GM19468 (cell line): ENCODE measurements around the gene ZNHIT6.
"Not testable (repeated sequence)": the region's sequence is repeated elsewhere in the genome, so short reads cannot be mapped to it uniquely, and the experiment has no call there.

ENCODE experiments used
- ATAC-seq: cut with Tn5 transposase; IDR thresholded peaks from one replicate; pipeline ENCODE4 v1.9.1; 2021; ENCODE audit warnings: mild to moderate bottlenecking, moderate library complexity, moderate number of reproducible peaks; ENCODE audit not compliant: unreplicated experiment; ENCODE audit errors: extremely low read depth

The ZNHIT6 gene

DNA sequence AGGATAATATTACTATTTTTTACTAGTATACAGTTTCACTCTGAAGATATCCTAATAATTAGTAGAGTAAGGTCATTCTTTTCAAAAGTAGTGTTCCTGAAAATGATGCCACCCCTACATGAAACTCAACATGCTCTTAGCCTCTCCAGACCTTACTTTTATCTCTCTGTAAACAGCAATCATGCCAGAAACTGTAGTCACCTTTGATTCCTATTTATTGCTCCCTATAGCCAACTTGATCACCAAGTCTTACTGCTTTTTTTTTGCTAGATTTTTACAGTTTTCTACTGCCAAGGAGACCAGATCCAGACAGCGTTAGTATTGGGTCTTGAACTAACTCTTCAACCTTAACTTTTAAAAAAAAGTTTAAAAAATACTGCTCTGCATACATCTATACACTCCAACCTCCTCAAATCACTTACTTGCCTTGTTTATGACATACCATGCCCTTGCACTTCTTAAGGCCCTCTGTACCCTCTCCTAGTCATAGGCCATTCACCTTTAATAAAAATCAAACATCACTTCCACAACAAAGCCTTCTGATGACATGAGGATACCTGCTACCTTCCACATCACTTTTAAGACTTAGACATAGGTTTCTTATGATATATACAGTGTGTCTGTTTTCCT lies 36.1 kb downstream of the ZNHIT6 start:
- ATAC-seq: no peak

DNA sequence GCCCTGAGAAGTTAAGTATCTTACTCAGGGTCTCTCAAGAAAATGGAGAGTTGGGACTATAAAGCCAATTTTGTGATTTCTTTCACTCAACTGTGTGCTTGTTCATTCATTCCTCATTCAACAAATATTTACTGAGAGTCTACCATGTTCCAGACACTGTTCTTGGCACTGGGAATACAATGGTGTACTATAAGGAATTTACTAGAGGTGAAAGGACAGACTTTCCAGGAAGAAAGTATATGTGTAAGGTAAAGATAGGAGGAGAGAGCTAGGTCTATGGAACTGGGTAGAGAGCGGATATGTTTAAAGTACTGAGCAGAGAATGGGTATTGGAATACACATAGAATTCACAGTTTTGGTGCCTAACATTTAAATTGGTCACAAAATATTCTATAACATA lies 42.3 kb downstream of the ZNHIT6 start:
- no peak for ATAC-seq

DNA sequence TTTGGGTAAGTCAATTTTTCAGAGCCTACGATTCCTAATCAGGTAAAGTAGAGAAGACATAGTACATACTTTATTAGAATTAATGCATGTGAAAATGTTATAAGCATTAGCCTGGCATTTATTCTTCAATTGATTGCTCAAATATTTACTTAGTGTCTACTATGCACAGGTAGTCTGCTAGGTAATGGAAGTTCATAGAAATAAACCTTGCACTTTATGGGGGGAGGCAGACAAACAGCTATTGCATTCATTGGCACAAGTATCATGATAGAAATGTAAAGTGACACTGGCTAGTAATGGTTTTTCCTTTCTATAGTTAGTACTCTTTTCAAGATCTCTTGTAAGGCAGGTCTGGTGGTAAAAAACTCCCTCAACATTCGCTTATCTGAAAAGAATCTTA lies 44.9 kb downstream of the ZNHIT6 start:
- no peak for ATAC-seq

DNA sequence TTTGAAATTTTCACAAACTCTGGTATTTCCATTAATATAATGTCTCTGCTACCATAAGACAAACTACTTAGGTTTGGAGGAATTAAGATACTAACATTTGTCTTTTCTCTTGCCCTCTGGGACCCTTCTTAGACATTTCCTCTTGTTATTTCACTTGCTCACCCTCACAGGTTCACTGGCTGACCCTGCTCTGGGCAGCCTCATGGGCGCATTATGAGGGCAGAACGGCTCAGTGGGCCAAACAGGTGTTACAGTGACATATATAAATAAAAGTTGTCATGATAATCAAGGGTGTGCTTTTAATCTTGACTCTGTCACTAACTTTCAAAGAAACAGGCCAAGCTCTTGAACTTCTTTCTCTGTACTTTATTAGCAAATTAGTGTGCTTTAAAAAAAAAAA lies 46.5 kb downstream of the ZNHIT6 start:
- no peak for ATAC-seq

DNA sequence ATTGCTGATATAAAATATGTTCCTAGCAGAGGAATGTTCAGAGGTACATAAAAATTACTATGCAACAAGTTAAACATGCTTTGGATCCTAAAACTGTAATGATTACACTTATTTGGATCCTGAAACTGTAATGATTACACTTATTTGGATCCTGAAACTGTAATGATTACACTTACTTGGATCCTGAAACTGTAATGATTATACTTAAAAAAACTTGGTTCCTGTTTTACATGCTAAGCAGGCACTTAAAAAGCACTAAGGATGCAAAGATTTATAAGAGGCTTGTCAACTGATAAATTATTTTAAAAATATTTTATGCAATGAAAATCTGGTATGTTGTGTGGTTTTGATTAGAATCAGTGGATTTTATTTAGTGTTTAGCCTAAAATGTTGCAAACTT lies 47.7 kb downstream of the ZNHIT6 start:
- no peak for ATAC-seq

DNA sequence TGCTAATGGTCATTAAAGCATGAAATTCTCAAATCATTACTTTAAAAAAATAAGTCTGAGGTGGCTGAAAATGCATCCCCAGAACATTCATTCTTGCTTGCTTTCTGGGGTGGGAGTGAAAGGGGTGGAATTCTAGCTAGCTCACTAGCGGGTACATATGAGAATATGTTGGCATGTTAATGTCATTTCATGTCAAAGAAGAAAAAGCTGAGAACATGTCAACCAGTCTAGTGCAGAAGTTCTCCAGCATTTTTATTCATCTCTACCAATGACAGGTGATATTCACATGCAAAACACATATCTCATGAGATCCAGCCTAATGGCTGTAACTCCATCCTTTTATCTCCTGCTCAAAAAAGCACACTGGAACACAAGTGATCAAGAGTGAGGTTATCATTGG lies 49.1 kb downstream of the ZNHIT6 start:
- no peak for ATAC-seq

DNA sequence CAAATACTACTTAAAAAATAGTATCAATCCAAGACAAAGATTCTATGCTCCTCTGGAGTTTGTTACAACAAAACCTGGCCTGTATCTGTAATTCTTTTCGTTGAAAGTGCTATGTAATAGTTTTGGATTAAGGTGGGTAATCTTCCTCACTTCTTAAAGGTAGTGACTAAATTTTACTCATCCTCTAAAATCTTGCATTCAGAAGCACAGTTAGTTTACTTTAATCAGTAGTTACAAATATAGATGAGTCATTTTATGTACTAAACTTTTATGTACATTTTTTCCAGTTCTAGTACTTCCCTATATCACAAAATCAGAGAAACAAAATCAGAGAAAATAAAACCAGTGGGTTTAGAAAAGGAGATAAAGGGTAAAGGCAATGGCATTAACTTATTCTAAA lies 51.3 kb downstream of the ZNHIT6 start:
- ATAC-seq: no peak

DNA sequence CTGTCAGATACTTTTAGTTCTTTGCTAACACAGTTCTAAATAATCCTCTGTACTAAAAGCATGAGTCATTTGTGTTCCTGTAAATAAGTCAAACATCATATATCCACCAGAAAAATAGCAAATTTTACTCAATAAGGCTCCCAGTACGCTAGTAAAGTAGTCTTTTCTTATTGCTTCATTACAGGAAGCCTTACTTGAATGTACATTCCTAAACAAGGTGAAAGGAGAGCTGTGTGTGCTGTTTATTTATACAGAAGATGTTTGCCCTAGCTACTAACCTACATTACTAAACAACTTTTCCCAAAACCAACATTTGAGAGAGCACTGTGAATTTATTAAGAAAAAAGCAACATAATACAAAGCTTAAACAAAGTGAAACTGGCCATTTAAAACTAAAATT lies 52.0 kb downstream of the ZNHIT6 start:
- ATAC-seq: no peak

DNA sequence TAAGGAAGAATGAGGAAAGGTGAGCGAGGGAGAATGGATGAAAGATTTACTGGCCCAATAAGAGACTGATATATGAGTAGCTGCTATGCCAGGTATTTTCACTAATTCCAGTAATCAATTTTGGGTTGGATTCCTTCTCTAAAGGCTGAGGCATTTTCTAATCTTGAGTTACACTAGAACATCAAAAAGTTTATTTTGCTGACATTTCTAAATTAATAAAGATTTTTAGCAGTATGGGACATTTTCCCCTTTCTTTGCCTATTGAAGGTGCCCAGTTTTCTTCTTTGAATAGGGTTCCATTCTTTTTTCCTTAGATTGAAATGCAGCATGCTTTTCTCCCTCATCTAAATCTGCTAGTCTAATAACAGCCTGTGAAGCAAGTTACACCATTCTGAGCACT lies 52.9 kb downstream of the ZNHIT6 start:
- ATAC-seq: no peak

DNA sequence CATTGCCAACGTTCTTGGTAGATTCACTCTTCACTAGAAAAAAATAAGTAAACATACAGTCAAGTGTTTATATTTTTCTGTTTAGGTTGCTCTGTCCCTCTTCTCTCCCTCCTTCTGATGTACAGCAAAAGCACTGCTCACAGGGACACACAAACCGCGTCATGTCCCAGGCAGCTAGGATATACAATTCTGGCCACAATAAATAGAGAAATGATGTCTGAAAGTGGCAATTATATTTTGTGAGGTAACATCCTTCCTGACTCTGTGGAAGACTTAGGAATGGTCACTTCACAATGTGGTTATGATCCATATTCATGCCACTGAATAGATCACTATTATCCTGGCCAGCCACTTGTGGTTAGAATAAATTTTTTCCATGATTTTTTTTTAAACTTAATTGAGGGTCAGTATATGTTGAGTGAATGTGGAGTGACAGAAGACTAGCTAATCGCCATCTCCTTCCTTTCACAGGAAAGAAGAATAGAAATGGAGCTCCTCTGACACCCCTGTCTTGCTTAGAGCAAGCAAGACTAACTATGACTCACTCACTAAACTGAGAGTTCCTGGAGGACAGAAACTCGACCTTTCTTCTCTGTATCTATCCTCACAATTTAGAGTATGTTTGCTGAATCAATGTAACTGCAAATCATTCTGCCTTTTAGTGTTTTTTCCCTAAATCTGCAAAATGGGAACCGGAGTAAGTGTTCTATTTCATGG lies 54.0 kb downstream of the ZNHIT6 start:
- no peak for ATAC-seq

DNA sequence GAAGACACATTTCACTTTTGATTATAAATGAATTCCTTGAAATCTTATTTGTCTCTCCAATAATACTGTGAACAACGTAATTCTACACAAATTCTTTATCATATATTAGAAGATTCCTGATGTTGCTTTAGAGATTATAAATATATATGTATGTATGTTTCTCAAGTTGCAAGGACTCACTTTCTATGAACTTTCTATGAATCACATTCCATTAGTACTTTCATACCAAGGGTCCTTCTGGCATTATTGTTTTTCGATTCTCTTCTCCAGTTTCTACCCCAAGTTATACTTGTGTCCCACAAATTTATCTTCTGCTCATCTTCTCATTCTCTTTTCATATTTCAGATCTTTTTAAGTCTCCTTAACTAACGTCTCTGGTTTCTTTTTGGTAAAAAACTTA lies 55.9 kb downstream of the ZNHIT6 start:
- ATAC-seq: no peak

DNA sequence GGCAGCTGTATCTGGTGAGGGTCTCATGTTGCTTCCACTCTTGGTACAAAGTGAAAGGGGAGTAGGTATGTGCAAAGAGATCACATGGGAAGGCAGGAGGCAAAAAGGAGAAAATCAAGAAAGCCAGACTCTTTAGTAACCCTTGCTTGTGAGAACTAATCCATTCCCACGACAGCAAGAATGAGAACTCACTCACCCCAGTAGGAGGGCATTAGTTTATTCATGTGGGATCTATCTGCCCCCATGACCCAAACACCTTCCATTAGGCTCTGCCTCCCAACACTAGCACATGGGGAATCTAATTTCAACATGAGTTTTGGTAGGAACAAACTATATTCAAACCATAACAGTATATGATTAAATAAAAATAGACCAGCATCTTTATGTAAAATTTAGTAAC lies 57.6 kb downstream of the ZNHIT6 start:
- no peak for ATAC-seq

DNA sequence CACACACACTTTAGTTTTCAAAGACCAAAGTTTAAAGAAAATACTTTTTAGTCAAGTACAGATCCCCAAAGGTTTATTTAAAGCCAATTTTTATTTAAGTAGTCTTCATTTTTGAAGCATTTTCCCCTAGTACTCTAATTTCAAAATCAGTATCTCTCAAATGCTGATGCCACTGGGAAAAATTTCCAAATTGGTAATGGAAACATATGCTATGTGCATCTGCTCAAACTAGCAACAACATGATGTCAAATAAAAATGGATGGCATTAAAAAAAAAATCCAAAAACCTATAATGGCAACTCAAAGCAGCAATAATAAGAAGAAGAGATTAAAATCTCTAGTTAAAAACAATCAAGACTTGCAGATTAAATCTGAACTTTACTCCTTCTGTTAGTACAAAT lies 58.6 kb downstream of the ZNHIT6 start:
- no peak for ATAC-seq

DNA sequence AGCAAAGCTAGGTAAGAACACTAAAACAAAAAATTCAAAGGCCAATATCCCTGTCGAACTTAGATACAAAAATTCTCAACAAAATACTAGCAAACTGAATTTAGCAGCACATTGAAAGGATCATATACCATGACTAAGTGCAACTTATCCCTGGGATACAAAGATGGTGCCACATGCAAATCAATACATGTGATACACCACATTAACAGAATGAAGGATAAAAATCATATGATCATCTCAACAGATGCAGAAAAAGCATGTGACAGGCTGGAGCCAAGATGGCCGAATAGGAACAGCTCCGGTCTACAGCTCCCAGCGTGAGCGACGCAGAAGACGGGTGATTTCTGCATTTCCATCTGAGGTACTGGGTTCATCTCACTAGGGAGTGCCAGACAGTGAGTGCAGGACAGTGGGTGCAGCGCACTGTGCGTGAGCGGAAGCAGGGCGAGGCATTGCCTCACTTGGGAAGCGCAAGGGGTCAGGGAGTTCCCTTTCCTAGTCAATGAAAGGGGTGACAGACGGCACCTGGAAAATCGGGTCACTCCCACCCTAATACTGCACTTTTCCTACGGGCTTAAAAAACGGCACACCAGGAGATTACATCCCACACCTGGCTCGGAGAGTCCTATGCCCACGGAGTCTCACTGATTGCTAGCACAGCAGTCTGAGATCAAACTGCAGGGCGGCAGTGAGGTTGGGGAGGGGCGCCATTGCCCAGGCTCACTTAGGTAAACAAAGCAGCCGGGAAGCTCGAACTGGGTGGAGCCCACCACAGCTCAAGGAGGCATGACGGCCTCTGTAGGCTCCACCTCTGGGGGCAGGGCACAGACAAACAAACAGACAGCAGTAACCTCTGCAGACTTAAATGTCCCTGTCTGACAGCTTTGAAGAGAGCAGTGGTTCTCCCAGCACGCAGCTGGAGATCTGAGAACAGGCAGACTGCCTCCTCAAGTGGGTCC lies 66.4 kb downstream of the ZNHIT6 start:
- ATAC-seq: not testable (repeated sequence)

DNA sequence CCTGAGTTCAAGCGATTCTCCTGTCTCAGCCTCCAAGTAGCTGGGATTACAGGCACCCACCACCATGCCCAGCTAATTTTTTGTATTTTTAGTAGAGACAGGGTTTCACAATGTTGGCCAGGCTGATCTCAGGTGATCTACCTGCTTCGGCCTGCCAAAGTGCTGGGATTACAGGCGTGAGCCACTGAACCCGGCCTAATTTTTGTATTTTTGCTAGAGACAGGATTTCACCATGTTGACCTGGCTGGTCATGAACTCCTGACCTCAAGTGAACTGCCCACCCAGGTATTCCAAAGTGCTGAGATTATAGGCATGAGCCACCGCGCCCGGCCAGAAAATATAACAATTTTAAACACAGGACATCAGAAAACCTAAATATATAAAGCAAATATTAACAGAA lies 68.3 kb downstream of the ZNHIT6 start:
- not testable (repeated sequence) for ATAC-seq

DNA sequence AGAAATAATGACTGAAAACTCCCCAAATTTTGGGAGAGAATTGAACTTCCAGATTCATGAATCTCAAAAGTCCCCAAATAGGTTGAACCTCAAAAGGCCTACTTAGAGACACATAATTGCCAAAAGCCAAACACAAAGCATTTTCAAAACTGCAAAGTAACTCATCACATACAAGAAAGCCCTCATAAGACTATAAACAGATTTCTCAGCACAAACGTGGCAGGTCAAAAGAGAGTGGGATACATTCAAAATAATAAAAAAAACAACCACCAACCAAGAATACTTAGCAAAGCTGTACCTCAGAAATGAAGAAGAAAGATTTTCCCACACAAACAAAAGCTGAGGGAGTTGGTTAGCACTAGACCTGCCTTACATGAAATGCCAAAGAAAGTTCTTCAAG lies 69.8 kb downstream of the ZNHIT6 start:
- no peak for ATAC-seq

DNA sequence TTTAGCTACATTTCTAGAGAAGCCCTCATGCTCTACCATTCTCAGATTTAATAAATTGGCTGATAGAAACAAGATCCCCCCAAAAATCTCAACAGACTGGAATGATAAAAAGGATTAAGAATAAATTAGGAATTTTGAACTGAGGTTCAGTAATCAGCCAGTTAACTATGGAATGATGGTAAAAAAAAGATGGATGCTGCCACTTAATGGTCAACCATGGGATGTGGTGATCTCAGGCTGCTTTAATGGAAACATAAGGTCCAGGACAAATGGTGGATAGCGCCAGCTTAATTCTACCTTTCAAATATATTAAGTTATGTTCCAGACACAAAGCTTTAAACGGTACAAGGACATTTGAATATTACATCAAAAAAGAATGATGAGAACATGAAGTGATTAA lies 77.7 kb downstream of the ZNHIT6 start:
- no peak for ATAC-seq

DNA sequence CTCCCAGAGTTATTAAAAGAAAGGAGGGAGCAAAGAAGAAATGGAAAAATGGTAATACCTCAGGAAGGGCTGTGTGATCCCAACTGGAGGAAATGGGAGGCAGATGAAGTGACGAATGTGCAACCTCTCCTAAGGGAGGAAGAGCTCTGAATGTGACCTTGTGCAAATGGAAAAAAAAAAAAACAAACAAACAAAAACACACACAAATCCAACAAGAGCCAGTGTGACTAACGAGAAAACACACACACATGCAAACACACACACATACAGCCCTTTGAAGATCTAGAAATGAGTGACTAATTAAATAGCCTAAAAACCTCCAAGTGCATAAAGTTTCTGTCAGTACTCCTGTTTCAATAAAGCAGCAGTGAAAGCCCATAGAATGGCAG lies 78.7 kb downstream of the ZNHIT6 start:
- no peak for ATAC-seq

DNA sequence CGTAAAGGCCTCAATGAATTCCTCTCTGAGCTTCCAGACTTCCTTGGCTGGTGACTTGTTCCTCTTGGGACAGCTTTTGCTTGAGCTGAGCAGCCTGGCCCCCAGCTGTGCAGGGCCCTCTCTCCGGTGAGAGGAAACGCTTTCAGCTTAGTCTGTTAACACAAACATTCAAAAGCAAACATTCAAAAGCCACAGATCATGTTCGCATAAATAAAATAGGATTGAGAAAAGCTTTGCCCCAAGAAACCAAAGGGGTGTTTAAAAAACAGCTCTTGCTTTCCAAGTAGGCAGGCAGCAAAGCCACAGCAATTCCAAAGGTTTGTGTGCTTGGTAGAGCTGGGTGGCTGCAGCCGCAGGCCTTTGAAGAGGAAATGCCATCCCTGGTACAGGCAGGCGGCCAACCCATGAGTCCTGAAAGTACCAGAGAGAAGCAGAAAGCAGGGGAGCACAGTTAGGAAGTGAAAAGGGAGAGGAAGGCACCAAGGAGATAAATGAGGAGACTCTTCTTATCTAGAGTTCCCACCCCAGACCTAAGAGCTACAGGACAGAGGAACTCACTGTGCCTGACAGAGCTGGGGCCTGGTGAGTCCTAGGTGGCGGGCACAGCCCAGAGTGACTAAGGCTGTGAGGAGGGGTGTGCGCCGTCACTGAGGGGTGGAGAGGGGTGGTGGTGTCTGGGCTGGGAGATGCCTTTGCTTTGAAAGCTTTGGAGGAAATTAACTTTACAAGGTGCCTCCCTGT lies 79.3 kb downstream of the ZNHIT6 start:
- ATAC-seq: no peak

DNA sequence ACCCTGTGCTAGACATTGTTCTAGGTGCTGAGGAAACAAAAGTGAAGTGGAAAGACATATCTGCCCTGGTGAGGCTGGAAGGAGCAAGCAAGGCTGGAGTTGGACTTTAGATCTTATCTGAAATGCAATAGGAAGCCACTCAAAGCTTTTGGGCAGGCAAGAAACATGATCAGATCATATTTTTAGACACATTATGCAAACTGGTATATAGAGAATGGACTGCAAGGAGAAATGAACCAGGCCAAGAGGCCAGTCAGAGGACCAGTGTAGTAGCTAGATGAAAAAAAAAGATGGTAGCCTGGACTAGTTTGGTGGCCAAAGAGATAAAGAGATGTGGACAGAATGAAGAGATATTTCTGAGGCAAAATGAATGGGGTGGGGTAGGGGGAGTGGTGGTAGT lies 81.4 kb downstream of the ZNHIT6 start:
- ATAC-seq: no peak
